ENCODE results near the gene SRF. TPM values are rescaled to one million over a fixed set of nuclear protein-coding genes. Genes with fewer than 3 reads are reported as not detected.

SRF gene
- total RNA-seq, 3 donors from 2014 or later: 19.5 to 87.1 (median 26.3) TPM

- intact Hi-C loops (cut with DNase I, micrococcal nuclease): no loop called here
- Histone ChIP-seq H3K9me3 (no peaks in the 10 kb centered on the region), H3K36me3 (ENCODE audit: low read depth) (peaks cover 3% of the 10 kb centered on the region), H3K4me1 (ENCODE audit: low read depth) (no peaks in the 10 kb centered on the region), H3K4me3 (no peak overlapping the region)
- no peak for ATAC-seq
- no peak for DNase-seq
- TF ChIP-seq CTCF (IDR thresholded peaks at IDR 0.05): no peak
These were observed 18.8 kb downstream of the SRF start for GRCh38 chr6:43189776-43190304.

- peaks cover 9% of the 10 kb centered on the region for H3K36me3 ChIP-seq (ENCODE audit: low read depth)
- intact Hi-C loops (cut with DNase I, micrococcal nuclease): no loop called here
- ATAC-seq (no peak), DNase-seq (peak in 1 of 3 donors; percentile 11)
- H3K4me1 ChIP-seq (ENCODE audit: low read depth): no peaks in the 10 kb centered on the region
- TF ChIP-seq CTCF (IDR thresholded peaks at IDR 0.05): no peak
- no peak overlapping the region for H3K4me3 ChIP-seq
- H3K9me3 ChIP-seq: no peaks in the 10 kb centered on the region
These were observed 21.8 kb downstream of the SRF start for GRCh38 chr6:43192911-43193310.

GRCh38 chr6:43193929-43194328 is 22.9 kb downstream of the SRF start:
- intact Hi-C loops (cut with DNase I, micrococcal nuclease): no loop called here
- no peak for TF ChIP-seq CTCF (IDR thresholded peaks at IDR 0.05)
- peak in 1 of 3 donors; percentile 1 for DNase-seq
- Histone ChIP-seq H3K4me1 (ENCODE audit: low read depth) (no peaks in the 10 kb centered on the region), H3K9me3 (no peaks in the 10 kb centered on the region), H3K4me3 (no peak overlapping the region), H3K36me3 (ENCODE audit: low read depth) (peaks cover 9% of the 10 kb centered on the region)
- ATAC-seq: no peak

GRCh38 chr6:43196337-43196736 is 25.3 kb downstream of the SRF start:
- intact Hi-C loops (cut with DNase I, micrococcal nuclease): no loop called here
- Histone ChIP-seq H3K4me1 (ENCODE audit: low read depth) (no peaks in the 10 kb centered on the region), H3K36me3 (ENCODE audit: low read depth) (peaks cover 9% of the 10 kb centered on the region), H3K9me3 (no peaks in the 10 kb centered on the region), H3K4me3 (no peak overlapping the region)
- no peak for ATAC-seq
- peak in 1 of 3 donors; percentile 2 for DNase-seq
- TF ChIP-seq CTCF (IDR thresholded peaks at IDR 0.05): no peak

- DNase-seq (peak in 1 of 3 donors; percentile 10), ATAC-seq (no peak)
- Histone ChIP-seq H3K9me3 (no peaks in the 10 kb centered on the region), H3K36me3 (ENCODE audit: low read depth) (peaks cover 6% of the 10 kb centered on the region), H3K4me3 (no peak overlapping the region), H3K4me1 (ENCODE audit: low read depth) (no peaks in the 10 kb centered on the region)
- intact Hi-C loops (cut with DNase I, micrococcal nuclease): no loop called here
- TF ChIP-seq CTCF (IDR thresholded peaks at IDR 0.05): no peak
These were observed 28.8 kb downstream of the SRF start for GRCh38 chr6:43199912-43200311.

- Histone ChIP-seq H3K4me3 (no peak overlapping the region), H3K9me3 (no peaks in the 10 kb centered on the region), H3K4me1 (ENCODE audit: low read depth) (no peaks in the 10 kb centered on the region), H3K36me3 (ENCODE audit: low read depth) (peaks cover 6% of the 10 kb centered on the region)
- intact Hi-C loops (cut with DNase I, micrococcal nuclease): no loop called here
- TF ChIP-seq CTCF (IDR thresholded peaks at IDR 0.05): no peak
- ATAC-seq (no peak), DNase-seq (peak in 1 of 3 donors; percentile 4)
These were observed 29.5 kb downstream of the SRF start for GRCh38 chr6:43200541-43200940.

Data from mucosa of descending colon (tissue), 3 donors.